SK-N-SH treated with all-trans-retinoic acid at 6 μM for 48 hours (cell line): Measurements from ENCODE around the gene CENPVL3.
"Not testable (repeated sequence)": the region's sequence is repeated elsewhere in the genome, so short reads cannot be mapped to it uniquely, and the experiment has no call there.

Experiments
- ATAC-seq: fragments of 200-7000 bp; cut with Tn5 transposase; 3 replicates; pipeline ENCODE4 v1.9.1; 2020; ENCODE audit warnings: mild to moderate bottlenecking, moderate library complexity
- ARNTL ChIP-seq: fragments of 450-650 bp; formaldehyde crosslinking; IDR thresholded peaks from 2 replicates; pipeline ENCODE4 v1.5.0; 2020; ENCODE audit warnings: low read depth, mild to moderate bottlenecking, moderate library complexity, borderline replicate concordance
- BACH2 ChIP-seq: fragments of 250-450 bp; sonication (Bioruptor Pico); IDR thresholded peaks from 2 replicates; pipeline ENCODE4 v1.9.0; 2021; ENCODE audit warnings: mild to moderate bottlenecking, borderline replicate concordance
- CSDC2 ChIP-seq: fragments of 250-450 bp; sonication (Bioruptor Pico); IDR thresholded peaks from 2 replicates; pipeline ENCODE4 v1.5.0; 2020; ENCODE audit warnings: mild to moderate bottlenecking, moderate library complexity
- CSRNP3 ChIP-seq: fragments of 250-450 bp; sonication (Bioruptor Pico); IDR thresholded peaks from 2 replicates; pipeline ENCODE4 v1.5.1; 2021; ENCODE audit warnings: mild to moderate bottlenecking, moderate library complexity
- ESRRG ChIP-seq: fragments of 250-450 bp; sonication (Bioruptor Pico); IDR thresholded peaks from 2 replicates; pipeline ENCODE4 v1.6.1; 2021; ENCODE audit warnings: mild to moderate bottlenecking
- GLIS3 ChIP-seq: fragments of 250-450 bp; sonication (Bioruptor Pico); IDR thresholded peaks from 2 replicates; pipeline ENCODE4 v1.5.0; 2020; ENCODE audit warnings: mild to moderate bottlenecking, moderate library complexity
- ISL1 ChIP-seq: fragments of 250-450 bp; sonication (Bioruptor Pico); IDR thresholded peaks from 2 replicates; pipeline ENCODE4 v2.1.2; 2022; ENCODE audit warnings: mild to moderate bottlenecking, moderate library complexity
- POU6F1 ChIP-seq: fragments of 250-450 bp; sonication (Bioruptor Pico); IDR thresholded peaks from 2 replicates; pipeline ENCODE4 v1.8.0; 2021; ENCODE audit warnings: low read depth, mild to moderate bottlenecking, moderate library complexity, borderline replicate concordance
- PPARA ChIP-seq: fragments of 250-450 bp; sonication (Bioruptor Pico); IDR thresholded peaks from 2 replicates; pipeline ENCODE4 v1.5.0; 2020; ENCODE audit warnings: mild to moderate bottlenecking, borderline replicate concordance
- RARB ChIP-seq: fragments of 250-450 bp; sonication (Bioruptor Pico); IDR thresholded peaks from 2 replicates; pipeline ENCODE4 v1.8.0; 2021; ENCODE audit warnings: mild to moderate bottlenecking, moderate library complexity
- SNAI2 ChIP-seq: fragments of 250-450 bp; sonication (Bioruptor Pico); IDR thresholded peaks from 2 replicates; pipeline ENCODE4 v1.5.0; 2020; ENCODE audit warnings: mild to moderate bottlenecking, moderate library complexity
- TCF4 ChIP-seq: fragments of 250-450 bp; sonication (Bioruptor Pico); IDR thresholded peaks from 2 replicates; pipeline ENCODE4 v1.8.0; 2021; ENCODE audit warnings: mild to moderate bottlenecking, moderate library complexity, borderline replicate concordance
- ZC3H10 ChIP-seq: fragments of 250-450 bp; sonication (Bioruptor Pico); IDR thresholded peaks from 2 replicates; pipeline ENCODE4 v1.5.1; 2021; ENCODE audit warnings: mild to moderate bottlenecking, moderate library complexity
- ZFP30 ChIP-seq: fragments of 450-650 bp; formaldehyde crosslinking; IDR thresholded peaks from 2 replicates; pipeline ENCODE4 v1.5.0; 2022; ENCODE audit warnings: mild to moderate bottlenecking, moderate library complexity
- ZNF565 ChIP-seq: fragments of 450-650 bp; formaldehyde crosslinking; conservative IDR thresholded peaks from 2 replicates; pipeline ENCODE4 v1.5.0; 2020; ENCODE audit warnings: low read depth, mild to moderate bottlenecking, moderate library complexity
- ZNF8 ChIP-seq: fragments of 450-650 bp; formaldehyde crosslinking; IDR thresholded peaks from 2 replicates; pipeline ENCODE4 v1.5.0; 2020; ENCODE audit warnings: mild to moderate bottlenecking, moderate library complexity
- TF ChIP-seq, protein P1 (sequence below): fragments of 250-450 bp; sonication (Bioruptor Pico); IDR thresholded peaks from 2 replicates; pipeline ENCODE4 v1.8.0; 2020; ENCODE audit warnings: mild to moderate bottlenecking, moderate library complexity, borderline replicate concordance
- TF ChIP-seq, protein P2 (sequence below): fragments of 250-450 bp; sonication (Bioruptor Pico); IDR thresholded peaks from 2 replicates; pipeline ENCODE4 v1.5.1; 2020; ENCODE audit warnings: low read depth, mild to moderate bottlenecking, moderate library complexity

The CENPVL3 gene

DNA sequence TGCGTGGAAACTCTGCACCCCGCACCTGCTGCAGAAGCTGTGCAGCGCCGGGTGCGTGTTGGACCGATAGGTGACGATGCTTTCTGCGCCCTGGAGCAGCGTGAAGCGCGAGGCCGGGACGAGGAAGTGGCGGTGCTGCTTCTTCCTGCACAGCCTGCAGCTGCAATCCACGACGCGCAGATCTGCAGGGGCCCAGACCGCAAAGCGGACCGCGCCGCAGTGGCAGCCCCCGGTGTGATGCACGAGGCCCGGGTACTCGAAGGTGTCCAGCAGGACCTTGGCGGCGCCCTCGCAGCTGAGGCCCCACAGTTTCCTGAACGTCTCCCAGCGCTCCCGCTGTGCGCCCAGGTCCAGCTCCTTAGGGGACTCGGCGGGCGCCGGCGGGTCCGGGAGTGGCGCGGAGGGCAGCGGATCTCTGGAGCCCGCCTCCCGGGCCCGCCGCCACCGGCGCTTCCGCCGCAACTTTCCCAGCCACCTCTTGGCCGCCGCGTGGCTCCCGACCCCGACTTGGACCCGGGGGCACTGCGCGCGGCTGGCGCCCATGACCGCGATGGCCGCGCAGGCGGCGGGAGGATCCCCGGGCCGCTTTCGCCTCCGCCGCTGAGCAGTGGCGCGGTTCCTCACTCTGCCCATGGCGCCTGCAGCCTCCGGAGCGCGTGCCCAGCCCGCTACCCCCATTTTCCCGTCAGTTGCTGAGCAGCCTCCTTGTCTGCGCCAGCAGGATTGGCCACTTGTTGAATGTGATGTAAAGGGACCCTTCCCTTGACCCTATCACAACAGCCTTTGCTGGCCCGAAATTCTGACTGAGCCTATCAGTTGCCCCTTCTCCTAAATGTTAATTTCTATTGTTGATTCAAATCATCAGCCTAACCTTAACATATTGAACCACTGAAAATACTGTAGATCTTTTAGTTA lies at the start of gene CENPVL3:
TSS of gene CENPVL3 (minus strand) at position 672 of the 915 bp plus-strand sequence. CDS start at position 633, 39 bp downstream.
- ATAC-seq, result not testable (repeated sequence)

DNA sequence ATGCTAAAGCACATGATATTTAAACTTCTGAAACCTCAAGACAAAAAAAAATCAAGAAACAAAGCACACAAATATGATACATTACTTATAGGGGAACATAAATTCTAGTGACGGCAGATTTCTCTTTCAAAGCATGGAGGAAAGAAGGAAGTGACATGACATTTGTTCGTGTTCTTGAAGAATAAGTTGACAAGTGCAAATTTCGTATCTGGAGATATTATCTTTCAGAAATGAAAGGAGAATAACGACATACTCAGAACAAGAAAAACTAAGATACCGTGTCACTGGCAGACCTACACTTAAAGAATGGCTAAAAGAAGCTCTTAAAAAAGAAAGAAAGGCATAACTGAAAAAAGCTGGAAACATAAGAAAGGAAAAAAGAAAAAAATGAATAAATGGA lies 47.3 kb upstream of the CENPVL3 start:
- TF ChIP-seq, protein P1, sequence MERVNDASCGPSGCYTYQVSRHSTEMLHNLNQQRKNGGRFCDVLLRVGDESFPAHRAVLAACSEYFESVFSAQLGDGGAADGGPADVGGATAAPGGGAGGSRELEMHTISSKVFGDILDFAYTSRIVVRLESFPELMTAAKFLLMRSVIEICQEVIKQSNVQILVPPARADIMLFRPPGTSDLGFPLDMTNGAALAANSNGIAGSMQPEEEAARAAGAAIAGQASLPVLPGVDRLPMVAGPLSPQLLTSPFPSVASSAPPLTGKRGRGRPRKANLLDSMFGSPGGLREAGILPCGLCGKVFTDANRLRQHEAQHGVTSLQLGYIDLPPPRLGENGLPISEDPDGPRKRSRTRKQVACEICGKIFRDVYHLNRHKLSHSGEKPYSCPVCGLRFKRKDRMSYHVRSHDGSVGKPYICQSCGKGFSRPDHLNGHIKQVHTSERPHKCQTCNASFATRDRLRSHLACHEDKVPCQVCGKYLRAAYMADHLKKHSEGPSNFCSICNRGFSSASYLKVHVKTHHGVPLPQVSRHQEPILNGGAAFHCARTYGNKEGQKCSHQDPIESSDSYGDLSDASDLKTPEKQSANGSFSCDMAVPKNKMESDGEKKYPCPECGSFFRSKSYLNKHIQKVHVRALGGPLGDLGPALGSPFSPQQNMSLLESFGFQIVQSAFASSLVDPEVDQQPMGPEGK (CRISPR knock-in tag), result no peak
- TF ChIP-seq CSDC2 (CRISPR knock-in tag), result no peak
- no peak for TF ChIP-seq RARB (CRISPR knock-in tag)
- no peak for ATAC-seq

DNA sequence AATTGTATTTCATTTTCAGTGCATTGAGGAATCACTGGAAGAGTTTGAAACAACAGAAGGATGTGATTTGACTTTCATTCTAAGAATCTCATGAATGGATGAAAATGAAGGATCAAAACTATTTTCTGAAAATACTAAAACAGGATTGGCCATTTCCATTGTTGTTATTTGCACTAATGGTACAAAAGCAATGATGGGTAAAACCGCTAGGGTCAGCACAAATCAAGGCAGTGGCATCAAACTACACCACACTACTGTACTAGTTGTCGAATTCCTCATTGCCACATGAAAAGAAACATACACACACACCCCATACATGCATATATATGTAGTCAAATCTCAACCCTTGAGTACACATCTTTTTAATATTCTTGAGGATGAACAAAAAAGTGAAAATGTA lies 24.7 kb upstream of the CENPVL3 start:
- no peak for ATAC-seq
- no peak for TF ChIP-seq CSRNP3 (CRISPR knock-in tag)
- no peak for TF ChIP-seq GLIS3 (CRISPR knock-in tag)
- TF ChIP-seq ZNF565 (CRISPR knock-in tag), result no peak
- no peak for TF ChIP-seq ZC3H10 (CRISPR knock-in tag)
- no peak for TF ChIP-seq TCF4 (CRISPR knock-in tag)
- TF ChIP-seq, protein P2, sequence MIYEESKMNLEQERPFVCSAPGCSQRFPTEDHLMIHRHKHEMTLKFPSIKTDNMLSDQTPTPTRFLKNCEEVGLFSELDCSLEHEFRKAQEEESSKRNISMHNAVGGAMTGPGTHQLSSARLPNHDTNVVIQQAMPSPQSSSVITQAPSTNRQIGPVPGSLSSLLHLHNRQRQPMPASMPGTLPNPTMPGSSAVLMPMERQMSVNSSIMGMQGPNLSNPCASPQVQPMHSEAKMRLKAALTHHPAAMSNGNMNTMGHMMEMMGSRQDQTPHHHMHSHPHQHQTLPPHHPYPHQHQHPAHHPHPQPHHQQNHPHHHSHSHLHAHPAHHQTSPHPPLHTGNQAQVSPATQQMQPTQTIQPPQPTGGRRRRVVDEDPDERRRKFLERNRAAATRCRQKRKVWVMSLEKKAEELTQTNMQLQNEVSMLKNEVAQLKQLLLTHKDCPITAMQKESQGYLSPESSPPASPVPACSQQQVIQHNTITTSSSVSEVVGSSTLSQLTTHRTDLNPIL (CRISPR knock-in tag), result no peak
- no peak for TF ChIP-seq PPARA (CRISPR knock-in tag)
- TF ChIP-seq SNAI2 (CRISPR knock-in tag), result no peak
- TF ChIP-seq RARB (CRISPR knock-in tag), result no peak
- TF ChIP-seq ZFP30 (CRISPR knock-in tag), result no peak
- no peak for TF ChIP-seq ARNTL (CRISPR knock-in tag)
- no peak for TF ChIP-seq ISL1
- TF ChIP-seq ESRRG (CRISPR knock-in tag), result no peak
- TF ChIP-seq CSDC2 (CRISPR knock-in tag), result no peak
- TF ChIP-seq ZNF8 (CRISPR knock-in tag), result no peak
- TF ChIP-seq, protein P1 (CRISPR knock-in tag), result no peak

GRCh38 chrX:51641421-51642021 lies 22.8 kb upstream of the CENPVL3 start:
- TF ChIP-seq ZC3H10 (CRISPR knock-in tag), result no peak
- TF ChIP-seq ISL1, result no peak
- TF ChIP-seq POU6F1 (CRISPR knock-in tag), result no peak
- no peak for TF ChIP-seq ARNTL (CRISPR knock-in tag)
- TF ChIP-seq BACH2 (CRISPR knock-in tag), result no peak
- TF ChIP-seq, protein P1 (CRISPR knock-in tag), result no peak
- TF ChIP-seq, all 23 proteins: peak for 0
- ATAC-seq, result peak; percentile 98

- ATAC-seq, result not testable (repeated sequence)
Observed at GRCh38 chrX:51636511-51636910, 17.8 kb upstream of the CENPVL3 start.
